GM18508 (cell line): ENCODE data around the gene FCRL2.

Experiments
- ATAC-seq: cut with Tn5 transposase; IDR thresholded peaks from one replicate; pipeline ENCODE4 v1.9.1; 2021; ENCODE audit warnings: moderate number of reproducible peaks; ENCODE audit not compliant: insufficient read depth, unreplicated experiment

Gene FCRL2

DNA sequence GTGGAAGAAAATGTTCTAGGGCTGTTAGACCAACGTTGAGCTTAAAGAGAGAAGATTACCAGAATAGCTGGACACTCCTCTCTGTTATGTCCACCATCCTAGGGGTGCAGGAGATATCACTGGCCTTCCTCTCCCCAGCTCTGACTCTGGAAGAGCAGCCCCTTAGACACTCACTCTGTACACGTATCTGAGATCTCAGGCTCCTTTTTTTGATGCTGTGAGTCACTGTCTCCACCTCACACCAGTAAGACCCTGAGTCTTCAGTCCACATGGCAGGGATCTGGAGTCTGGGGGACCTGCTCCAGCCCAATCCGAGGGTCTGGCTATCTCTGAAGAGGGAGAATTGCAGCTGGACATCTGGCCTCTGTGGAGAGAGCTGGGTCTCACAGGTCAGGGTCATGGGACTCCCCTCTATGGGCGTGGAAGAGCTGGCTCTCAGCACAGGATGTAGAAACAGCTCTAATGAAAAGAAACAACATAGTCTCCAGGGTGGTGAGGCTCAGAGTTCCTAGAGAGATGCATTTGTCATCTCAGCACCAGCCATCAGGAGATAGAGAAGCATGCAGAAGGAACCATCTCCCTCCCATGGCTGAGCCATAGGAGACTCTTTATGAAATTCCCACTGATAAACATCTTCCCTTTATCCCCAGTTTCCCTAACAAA is 79.8 kb downstream of the FCRL2 start:
- no peak for ATAC-seq
